ENCODE data around the gene CXCL3.
A peak's percentile ranks its signal among the peaks of the same experiment; 100 is the strongest.

The CXCL3 gene

GRCh38 chr4:74055498-74055897 is 17.0 kb upstream of the CXCL3 start:
- DNase-seq (ENCODE audit: low read depth in 2 of 2): no peak

- no peak for DNase-seq (ENCODE audit: low read depth in 2 of 2)
Observed at GRCh38 chr4:74055096-74055495, 16.6 kb upstream of the CXCL3 start.

- no peak for DNase-seq (ENCODE audit: low read depth in 2 of 2)
Observed at GRCh38 chr4:74054483-74055047, 16.1 kb upstream of the CXCL3 start.

GRCh38 chr4:74047152-74047551 is 8.7 kb upstream of the CXCL3 start:
- DNase-seq (ENCODE audit: low read depth in 2 of 2): no peak

- no peak for DNase-seq (ENCODE audit: low read depth in 2 of 2)
Observed at GRCh38 chr4:74045772-74046171, 7.3 kb upstream of the CXCL3 start.

GRCh38 chr4:74045247-74045646 is 6.8 kb upstream of the CXCL3 start:
- no peak for DNase-seq (ENCODE audit: low read depth in 2 of 2)

- no peak for DNase-seq (ENCODE audit: low read depth in 2 of 2)
Observed at GRCh38 chr4:74044677-74045076, 6.2 kb upstream of the CXCL3 start.

GRCh38 chr4:74042681-74043080 is 4.2 kb upstream of the CXCL3 start:
- DNase-seq (ENCODE audit: low read depth in 2 of 2): no peak

- DNase-seq (ENCODE audit: low read depth in 2 of 2): no peak
Observed at GRCh38 chr4:74041418-74041817, 2.9 kb upstream of the CXCL3 start.

GRCh38 chr4:74039315-74039763 is 850 bp upstream of the CXCL3 start:
- DNase-seq (ENCODE audit: low read depth in 2 of 2): no peak

- no peak for DNase-seq (ENCODE audit: low read depth in 2 of 2)
Observed at GRCh38 chr4:74038086-74038424, 434 bp downstream of the CXCL3 start.

GRCh38 chr4:74037076-74037955 is 1.2 kb downstream of the CXCL3 start:
- DNase-seq (ENCODE audit: low read depth in 2 of 2): no peak

GRCh38 chr4:74033739-74034138 is 4.8 kb downstream of the CXCL3 start:
- DNase-seq (ENCODE audit: low read depth in 2 of 2): no peak

GRCh38 chr4:74032064-74032463 is 6.4 kb downstream of the CXCL3 start:
- DNase-seq (ENCODE audit: low read depth in 2 of 2): peak in 1 of 2 experiments; percentile 8

- no peak for DNase-seq (ENCODE audit: low read depth in 2 of 2)
Observed at GRCh38 chr4:74031576-74031975, 6.9 kb downstream of the CXCL3 start.

- DNase-seq (ENCODE audit: low read depth in 2 of 2): no peak
Observed at GRCh38 chr4:74030285-74030684, 8.2 kb downstream of the CXCL3 start.

- DNase-seq (ENCODE audit: low read depth in 2 of 2): no peak
Observed at GRCh38 chr4:74028504-74028903, 10.0 kb downstream of the CXCL3 start.

- no peak for DNase-seq (ENCODE audit: low read depth in 2 of 2)
Observed at GRCh38 chr4:74023709-74024108, 14.8 kb downstream of the CXCL3 start.

- DNase-seq (ENCODE audit: low read depth in 2 of 2): no peak
Observed at GRCh38 chr4:74021601-74022000, 16.9 kb downstream of the CXCL3 start.

- DNase-seq (ENCODE audit: low read depth in 2 of 2): no peak
Observed at GRCh38 chr4:74018771-74019170, 19.7 kb downstream of the CXCL3 start.

GRCh38 chr4:74018116-74018515 is 20.4 kb downstream of the CXCL3 start:
- DNase-seq (ENCODE audit: low read depth in 2 of 2): no peak

GRCh38 chr4:74016068-74016467 is 22.4 kb downstream of the CXCL3 start:
- DNase-seq (ENCODE audit: low read depth in 2 of 2): no peak

- no peak for DNase-seq (ENCODE audit: low read depth in 2 of 2)
Observed at GRCh38 chr4:74015126-74015780, 23.2 kb downstream of the CXCL3 start.
